HCT116 (cell line): Measurements from ENCODE around the gene NABP1. TPM values are rescaled to one million over a fixed set of nuclear protein-coding genes. Genes with fewer than 3 reads are reported as not detected.

Source experiments
- ATAC-seq: fragments of 200-7000 bp; cut with Tn5 transposase; 2 replicates; pipeline ENCODE4 v1.9.1; 2020; ENCODE audit warnings: mild to moderate bottlenecking, moderate library complexity
- BruUV-seq: library from RNA; stranded (reverse); fragments of 400-500 nt; replicated peaks from 2 replicates; lab custom pipeline; 2021; lab: Mats Ljungman, UMichigan
- CTCF ChIA-PET: fragments of 300-600 bp; sonication (Branson Sonifier 250); formaldehyde crosslinking; loops from one replicate; lab custom pipeline; 2021; ENCODE audit warnings: antibody characterized with exemption; lab: Charles Lee
- POLR2A ChIA-PET: fragments of 300-600, 350-600 bp; sonication (Branson Sonifier 250); formaldehyde crosslinking; loops from one replicate; lab custom pipeline; 2021; ENCODE audit warnings: antibody characterized with exemption; lab: Charles Lee
- RAD21 ChIA-PET, 2 experiments: fragments of 300-600 bp; sonication (Branson Sonifier 250); formaldehyde crosslinking; loops; one replicate each; lab custom pipeline; 2023; ENCODE audit warnings: low total read pairs in 2 of 2; ENCODE audit not compliant: uncharacterized antibody in 2 of 2, unreplicated experiment in 2 of 2, low non-redundant PET in 1 of 2; lab: Charles Lee
- DNase-seq: peaks from one replicate; pipeline ENCODE4 v3.0.0-alpha.2; 2010; ENCODE audit warnings: low read depth, low spot score
- H2AFZ ChIP-seq: fragments of 200-600 bp; shearing (Covaris generic), sonication (generic); 2 replicates; pipeline ENCODE4 v1.6.1; 2017; ENCODE audit warnings: low read depth, mixed run types, mixed read lengths, antibody characterized with exemption, low read length; ENCODE audit not compliant: poor library complexity, severe bottlenecking
- H3K27ac ChIP-seq: 2 replicates; pipeline ENCODE4 v1.5.1; 2012; ENCODE audit warnings: low read depth, low read length
- H3K27me3 ChIP-seq: fragments of 200-600 bp; sonication (generic); 2 replicates; pipeline ENCODE4 v1.6.1; 2016; ENCODE audit warnings: mixed run types, low read length, mixed read lengths; ENCODE audit not compliant: insufficient read depth
- H3K36me3 ChIP-seq, 2 experiments: fragments of 200-500 bp in 1 of 2; fragments of 200-600 bp in 1 of 2; sonication (Bioruptor generic) in 1 of 2; sonication (generic) in 1 of 2; 2 replicates each; pipeline versions ENCODE4 v1.5.1 to v1.6.1; 2014 to 2016; ENCODE audit warnings: low read length in 2 of 2, inconsistent platforms in 1 of 2, mixed read lengths in 1 of 2, mixed run types in 1 of 2; ENCODE audit not compliant: insufficient read depth in 2 of 2, control insufficient read depth in 1 of 2
- H3K4me1 ChIP-seq, 2 experiments: fragments of 200-600 bp in 1 of 2; sonication (generic) in 1 of 2; 2 replicates each; pipeline versions ENCODE4 v1.5.1 to v1.6.1; 2012 to 2017; ENCODE audit warnings: low read length in 2 of 2, inconsistent platforms in 1 of 2, mild to moderate bottlenecking in 1 of 2, mixed read lengths in 1 of 2, mixed run types in 1 of 2, moderate library complexity in 1 of 2; ENCODE audit not compliant: insufficient read depth in 2 of 2, control insufficient read depth in 1 of 2
- H3K4me2 ChIP-seq: fragments of 200-600 bp; sonication (generic); 2 replicates; pipeline ENCODE4 v1.6.1; 2017; ENCODE audit warnings: mixed run types, low read length, mixed read lengths
- H3K4me3 ChIP-seq, 2 experiments: fragments of 200-600 bp in 1 of 2; sonication (generic) in 1 of 2; replicated peaks in 1 of 2; 2 replicates each; pipeline ENCODE4 v1.5.1; 2011 to 2016; ENCODE audit warnings: low read length in 2 of 2, control low read depth in 1 of 2, low read depth in 1 of 2, mild to moderate bottlenecking in 1 of 2, mixed read lengths in 1 of 2, mixed run types in 1 of 2
- H3K79me2 ChIP-seq: fragments of 200-600 bp; sonication (generic); 2 replicates; pipeline ENCODE4 v1.6.1; 2017; ENCODE audit warnings: mild to moderate bottlenecking, mixed run types, low read length, moderate library complexity, mixed read lengths; ENCODE audit not compliant: insufficient read depth
- H3K9ac ChIP-seq: fragments of 200-600 bp; sonication (generic); 2 replicates; pipeline ENCODE4 v1.6.1; 2016; ENCODE audit warnings: low read length, mixed read lengths
- H3K9me2 ChIP-seq: fragments of 200-600 bp; sonication (generic), shearing (Covaris generic); 2 replicates; pipeline ENCODE4 v1.6.1; 2017; ENCODE audit warnings: mixed run types, mild to moderate bottlenecking, moderate library complexity; ENCODE audit not compliant: insufficient read depth
- H3K9me3 ChIP-seq, 2 experiments: fragments of 200-500 bp in 1 of 2; fragments of 200-600 bp in 1 of 2; sonication (Bioruptor generic) in 1 of 2; sonication (generic) in 1 of 2; 2 replicates each; pipeline ENCODE4 v1.6.1; 2014 to 2017; ENCODE audit warnings: low read length in 2 of 2, mixed read lengths in 2 of 2, inconsistent platforms in 1 of 2, low read depth in 1 of 2, mild to moderate bottlenecking in 1 of 2, mixed run types in 1 of 2, moderate library complexity in 1 of 2; ENCODE audit not compliant: control insufficient read depth in 1 of 2, insufficient read depth in 1 of 2
- H4K20me1 ChIP-seq: fragments of 200-600 bp; sonication (generic), shearing (Covaris generic); 2 replicates; pipeline ENCODE4 v1.6.1; 2017; ENCODE audit warnings: mixed run types, mild to moderate bottlenecking, moderate library complexity; ENCODE audit not compliant: insufficient read depth
- ATF3 ChIP-seq: IDR thresholded peaks from 2 replicates; pipeline ENCODE4 v1.6.1; 2012
- CBX3 ChIP-seq: IDR thresholded peaks from 2 replicates; pipeline ENCODE4 v1.6.1; 2012; ENCODE audit warnings: low read depth
- CEBPB ChIP-seq: IDR thresholded peaks from 2 replicates; pipeline ENCODE4 v1.6.1; 2012; ENCODE audit warnings: low read depth
- EGR1 ChIP-seq: IDR thresholded peaks from 2 replicates; pipeline ENCODE4 v1.6.1; 2012; ENCODE audit warnings: low read depth
- ELF1 ChIP-seq: IDR thresholded peaks from 2 replicates; pipeline ENCODE4 v1.6.1; 2012; ENCODE audit warnings: low read depth, borderline replicate concordance
- EZH2 ChIP-seq: fragments of 200-600 bp; sonication (generic); IDR thresholded peaks from 2 replicates; pipeline ENCODE4 v1.6.1; 2017; ENCODE audit warnings: antibody characterized with exemption, mixed run types
- EZH2phosphoT487 ChIP-seq: fragments of 200-600 bp; IDR thresholded peaks from 2 replicates; pipeline ENCODE4 v1.6.1; 2018; ENCODE audit warnings: antibody characterized with exemption, borderline replicate concordance
- FOSL1 ChIP-seq: IDR thresholded peaks from 2 replicates; pipeline ENCODE4 v1.6.1; 2012; ENCODE audit warnings: low read depth
- POLR2A ChIP-seq: IDR thresholded peaks from 2 replicates; pipeline ENCODE4 v1.7.0; 2011; ENCODE audit warnings: borderline replicate concordance; ENCODE audit not compliant: insufficient read depth, insufficient read length; ENCODE audit errors: extremely low read depth
- POLR2AphosphoS5 ChIP-seq: IDR thresholded peaks from 2 replicates; pipeline ENCODE4 v1.6.1; 2011; ENCODE audit warnings: mild to moderate bottlenecking, low read depth, low read length, moderate library complexity
- RAD21 ChIP-seq: IDR thresholded peaks from 2 replicates; pipeline ENCODE4 v1.6.1; 2012; ENCODE audit warnings: low read depth, mild to moderate bottlenecking
- SP1 ChIP-seq: IDR thresholded peaks from 2 replicates; pipeline ENCODE4 v1.6.1; 2012; ENCODE audit warnings: low read depth
- SRF ChIP-seq: IDR thresholded peaks from 2 replicates; pipeline ENCODE4 v1.6.1; 2012; ENCODE audit warnings: low read depth
- TCF7L2 ChIP-seq: IDR thresholded peaks from 2 replicates; pipeline ENCODE4 v1.7.0; 2011; ENCODE audit warnings: borderline replicate concordance, inconsistent platforms; ENCODE audit not compliant: insufficient read depth, insufficient read length; ENCODE audit errors: extremely low read depth
- YY1 ChIP-seq: IDR thresholded peaks from 2 replicates; pipeline ENCODE4 v1.6.1; 2011; ENCODE audit warnings: low read length, low read depth, moderate library complexity, mild to moderate bottlenecking; ENCODE audit not compliant: insufficient replicate concordance; ENCODE audit errors: extremely low read depth
- ZBTB33 ChIP-seq: IDR thresholded peaks from 2 replicates; pipeline ENCODE4 v1.6.1; 2011; ENCODE audit warnings: mild to moderate bottlenecking, low read length, moderate library complexity; ENCODE audit not compliant: insufficient replicate concordance; ENCODE audit errors: extremely low read depth
- ZFX ChIP-seq: fragments of 450-650 bp; IDR thresholded peaks from 2 replicates; pipeline ENCODE4 v1.6.1; 2017
- intact Hi-C: fragments of 100-400 bp; cut with micrococcal nuclease; formaldehyde crosslinking; loops from 2 replicates; pipeline ENCODE4 v1.10.0; 2022
- total RNA-seq: library from RNA; stranded (reverse); gene quantifications from one replicate; pipeline ENCODE4 v1.2.1, GENCODE V29; 2021; ENCODE audit not compliant: unreplicated experiment
- TF ChIP-seq, protein P1 (sequence below), 3 experiments: fragments of 200-600 bp in 1 of 3; sonication (generic) in 1 of 3; IDR thresholded peaks in 2 of 3; conservative IDR thresholded peaks in 1 of 3; 2 replicates each; pipeline ENCODE4 v1.5.1; 2012 to 2017; ENCODE audit warnings: low read depth in 2 of 3, low read length in 2 of 3, antibody characterized with exemption in 1 of 3, borderline replicate concordance in 1 of 3, control low read depth in 1 of 3, mild to moderate bottlenecking in 1 of 3, mixed read lengths in 1 of 3, mixed run types in 1 of 3, moderate library complexity in 1 of 3; ENCODE audit not compliant: insufficient read depth in 1 of 3
- TF ChIP-seq, protein P2 (sequence below): IDR thresholded peaks from 2 replicates; pipeline ENCODE4 v1.6.1; 2012

NABP1 gene
- total RNA-seq, 1 experiment from 2014 or later = 39.3 TPM

DNA sequence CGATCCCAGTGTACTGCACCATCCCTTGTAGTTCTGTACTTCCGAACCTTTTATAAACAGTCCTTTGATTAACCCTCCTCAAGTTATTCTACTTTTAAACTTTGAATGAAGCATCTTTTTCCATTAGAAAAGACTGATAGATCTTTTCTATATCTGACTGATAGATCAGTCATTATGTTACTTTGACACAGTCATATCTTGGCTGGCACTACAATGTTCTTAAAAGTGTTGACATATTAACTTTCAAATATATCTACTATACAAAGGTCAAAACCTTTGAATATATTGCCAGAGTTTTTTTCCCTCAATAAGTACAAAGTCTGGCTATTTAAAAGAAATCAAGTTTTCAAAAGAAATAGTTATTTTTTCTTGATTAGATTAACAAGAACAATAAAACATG lies 35.4 kb upstream of the NABP1 start:
- Histone ChIP-seq H3K4me2 (no peak overlapping the region), H3K36me3 (no peaks in the 10 kb centered on the region), H3K9me2 (no peaks in the 10 kb centered on the region), H2AFZ (no peak overlapping the region)
- TF ChIP-seq EZH2phosphoT487 (no peak), FOSL1 (no peak), CBX3 (no peak), ATF3 (no peak), ZFX (no peak), SRF (no peak), SP1 (no peak), CEBPB (no peak), EGR1 (no peak), RAD21 (no peak), POLR2AphosphoS5 (no peak), TCF7L2 (no peak), ELF1 (no peak), YY1 (no peak), ZBTB33 (no peak), POLR2A (no peak), EZH2 (no peak)
- TF ChIP-seq, protein P1, sequence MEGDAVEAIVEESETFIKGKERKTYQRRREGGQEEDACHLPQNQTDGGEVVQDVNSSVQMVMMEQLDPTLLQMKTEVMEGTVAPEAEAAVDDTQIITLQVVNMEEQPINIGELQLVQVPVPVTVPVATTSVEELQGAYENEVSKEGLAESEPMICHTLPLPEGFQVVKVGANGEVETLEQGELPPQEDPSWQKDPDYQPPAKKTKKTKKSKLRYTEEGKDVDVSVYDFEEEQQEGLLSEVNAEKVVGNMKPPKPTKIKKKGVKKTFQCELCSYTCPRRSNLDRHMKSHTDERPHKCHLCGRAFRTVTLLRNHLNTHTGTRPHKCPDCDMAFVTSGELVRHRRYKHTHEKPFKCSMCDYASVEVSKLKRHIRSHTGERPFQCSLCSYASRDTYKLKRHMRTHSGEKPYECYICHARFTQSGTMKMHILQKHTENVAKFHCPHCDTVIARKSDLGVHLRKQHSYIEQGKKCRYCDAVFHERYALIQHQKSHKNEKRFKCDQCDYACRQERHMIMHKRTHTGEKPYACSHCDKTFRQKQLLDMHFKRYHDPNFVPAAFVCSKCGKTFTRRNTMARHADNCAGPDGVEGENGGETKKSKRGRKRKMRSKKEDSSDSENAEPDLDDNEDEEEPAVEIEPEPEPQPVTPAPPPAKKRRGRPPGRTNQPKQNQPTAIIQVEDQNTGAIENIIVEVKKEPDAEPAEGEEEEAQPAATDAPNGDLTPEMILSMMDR (IDR thresholded peaks at IDR 0.05 in 2 of 3, conservative IDR thresholded peaks at IDR 0.05 in 1 of 3; ENCODE audit: borderline replicate concordance in 1 of 3, insufficient read depth in 1 of 3, low read depth in 2 of 3, low read length in 2 of 3) = no peak
- TF ChIP-seq, protein P2, sequence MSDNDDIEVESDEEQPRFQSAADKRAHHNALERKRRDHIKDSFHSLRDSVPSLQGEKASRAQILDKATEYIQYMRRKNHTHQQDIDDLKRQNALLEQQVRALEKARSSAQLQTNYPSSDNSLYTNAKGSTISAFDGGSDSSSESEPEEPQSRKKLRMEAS = no peak
- TF ChIP-seq, all 23 proteins: peak for 0
- Histone ChIP-seq H3K9me3 (no peaks in the 10 kb centered on the region), H4K20me1 (no peaks in the 10 kb centered on the region), H3K9ac (no peak overlapping the region), H3K4me3 (no peak overlapping the region), H3K4me1 (peaks cover 9 to 18% of the 10 kb centered on the region in 2 experiments), H3K79me2 (no peaks in the 10 kb centered on the region), H3K27me3 (no peaks in the 10 kb centered on the region), H3K27ac (no peak overlapping the region)
- ATAC-seq (no peak), DNase-seq (no peak)
- ChIA-PET RAD21 (no interaction called here), CTCF (no interaction called here), POLR2A (no interaction called here)
- intact Hi-C loops = no loop called here
- BruUV-seq = no TSS peak
